DMS153 treated with DMSO at 0.1 percent for 48 hours (cell line): Measurements from ENCODE around the gene TAB3.
"Not testable (repeated sequence)": the region's sequence is repeated elsewhere in the genome, so short reads cannot be mapped to it uniquely, and the experiment has no call there.

Source experiments
- DNase-seq: peaks from one replicate; lab custom pipeline; 2025; ENCODE audit not compliant: unreplicated experiment; lab: John Stamatoyannopoulos, UW

TAB3 gene

GRCh38 chrX:30822068-30822681 lies 66.9 kb downstream of the TAB3 start:
- no peak for DNase-seq

GRCh38 chrX:30821116-30821515 lies 67.9 kb downstream of the TAB3 start:
- DNase-seq: no peak

DNA sequence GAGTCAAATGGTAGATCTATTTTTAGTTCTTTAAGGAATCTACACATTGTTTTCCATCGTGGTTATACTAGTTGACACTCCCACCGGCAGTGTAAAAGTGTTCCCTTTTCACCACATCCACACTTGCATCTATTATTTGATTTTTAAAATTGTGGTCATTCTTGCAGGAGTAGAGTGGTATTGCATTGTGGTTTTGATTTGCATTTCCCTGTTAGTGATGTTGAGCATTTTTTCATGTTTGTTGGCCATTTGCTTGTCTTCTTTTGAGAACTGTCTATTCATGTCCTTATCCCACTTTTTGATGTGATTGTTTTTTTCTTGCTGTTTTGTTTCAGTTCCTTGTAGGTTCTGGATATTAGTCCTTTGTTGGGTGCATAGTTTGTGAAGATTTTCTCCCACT lies 70.0 kb downstream of the TAB3 start:
- no peak for DNase-seq

DNA sequence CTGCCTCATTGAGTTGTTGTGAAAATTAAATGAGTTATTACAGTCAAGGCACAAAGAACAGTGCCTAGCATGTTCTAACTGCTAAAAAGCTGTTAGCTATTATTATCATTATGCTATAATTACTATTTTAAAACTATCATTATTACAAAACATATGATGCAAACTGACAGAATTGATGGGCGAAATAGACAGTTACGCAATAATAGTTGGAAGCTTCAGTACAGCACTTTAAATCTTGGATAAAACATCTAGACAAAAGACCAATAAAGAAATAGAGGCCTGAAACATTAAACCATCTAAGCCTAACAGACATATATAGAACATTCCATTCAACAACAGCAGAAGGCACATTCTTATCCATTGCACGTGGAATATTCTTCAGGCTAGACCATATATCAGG lies 73.0 kb downstream of the TAB3 start:
- no peak for DNase-seq

GRCh38 chrX:30814978-30815377 lies 74.1 kb downstream of the TAB3 start:
- DNase-seq: no peak

- DNase-seq: no peak
These were observed 76.7 kb downstream of the TAB3 start for GRCh38 chrX:30812326-30812725.

DNA sequence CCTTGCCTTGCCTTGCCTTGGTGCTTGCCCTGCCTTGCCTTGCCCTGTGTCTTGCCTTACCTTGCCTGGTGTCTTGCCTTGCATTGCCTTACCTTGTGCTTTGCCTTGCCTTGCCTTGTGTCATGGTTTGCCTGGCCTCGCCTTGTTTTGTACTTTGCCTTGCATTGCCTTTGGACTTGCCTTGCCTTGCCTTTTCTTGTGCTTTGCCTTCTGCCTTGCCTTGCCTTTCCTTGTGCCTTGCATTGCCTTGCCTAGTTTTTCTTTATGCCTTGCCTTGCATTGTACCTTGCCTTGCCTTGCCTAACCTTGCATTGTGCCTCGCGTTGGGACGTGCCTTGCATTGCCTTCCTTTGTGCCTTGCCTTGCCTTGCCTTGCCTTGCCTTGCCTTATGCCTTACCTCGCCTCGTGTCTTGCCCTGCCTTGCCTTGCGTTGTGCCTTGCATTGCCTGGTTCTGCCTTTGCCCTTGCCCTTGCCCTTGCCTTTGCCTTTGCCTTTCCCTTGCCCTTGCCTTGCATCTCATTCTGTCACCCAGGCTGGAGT lies 82.8 kb downstream of the TAB3 start:
- DNase-seq: no peak

GRCh38 chrX:30804462-30804861 lies 84.6 kb downstream of the TAB3 start:
- no peak for DNase-seq

DNA sequence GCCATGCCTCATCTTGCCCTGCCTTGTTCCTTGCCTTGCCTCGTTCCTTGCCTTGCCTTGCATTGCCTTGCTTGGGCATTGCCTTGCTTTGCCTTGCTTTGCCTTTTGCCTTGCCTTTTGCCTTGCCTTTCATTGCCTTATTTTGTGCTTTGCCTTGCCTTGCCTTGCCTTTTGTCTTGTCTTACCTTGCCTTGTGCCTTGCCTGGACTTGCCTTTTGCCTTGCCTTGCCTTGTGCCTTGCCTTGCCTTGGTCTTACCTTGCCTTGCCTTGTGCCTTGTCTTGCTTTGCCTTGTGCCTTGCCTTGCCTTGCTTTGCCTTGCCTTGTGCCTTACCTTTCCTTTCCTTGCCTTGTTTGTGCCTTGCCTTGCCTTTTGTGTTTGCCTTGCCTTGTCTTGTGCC lies 88.2 kb downstream of the TAB3 start:
- DNase-seq: no peak

DNA sequence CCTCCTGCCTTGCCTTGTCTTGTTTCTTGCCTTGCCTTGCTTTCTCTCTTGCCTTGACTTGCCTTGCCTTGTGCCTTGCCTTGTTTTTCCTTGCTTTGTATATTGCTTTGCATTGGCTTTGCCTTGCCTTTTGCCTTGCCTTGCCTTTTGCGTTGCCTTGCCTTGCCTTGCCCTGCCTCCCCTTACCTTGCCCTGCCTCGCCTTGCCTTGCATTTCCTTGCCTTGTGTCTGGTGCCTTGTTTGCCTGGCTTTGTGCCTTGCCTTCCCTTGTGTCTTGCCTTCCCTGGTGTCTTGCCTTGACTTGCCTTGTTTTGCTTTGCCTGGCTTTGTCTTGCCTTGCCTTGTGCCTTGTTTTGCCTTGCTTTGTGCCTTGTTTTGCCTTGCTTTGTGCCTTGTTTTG lies 89.7 kb downstream of the TAB3 start:
- no peak for DNase-seq

DNA sequence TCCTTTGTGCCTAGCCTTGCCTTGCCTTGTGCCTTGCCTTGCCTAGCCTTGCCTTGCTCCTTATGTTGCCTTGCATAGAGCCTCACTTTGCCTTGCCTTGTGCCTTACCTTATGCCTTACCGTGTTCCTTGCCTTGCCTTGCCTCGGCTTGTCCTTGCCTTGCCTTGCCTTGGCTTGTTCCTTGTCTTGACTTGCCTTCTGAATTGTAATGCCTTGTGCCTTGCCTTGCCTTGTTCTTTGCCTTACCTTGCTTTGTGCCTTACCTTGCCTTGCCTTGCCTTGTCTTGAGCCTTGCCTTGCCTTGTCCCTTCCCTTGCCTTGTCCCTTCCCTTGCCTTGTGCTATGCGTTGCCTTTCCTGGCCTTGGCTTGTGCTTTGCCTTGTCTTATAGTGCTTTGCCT lies 90.2 kb downstream of the TAB3 start:
- DNase-seq: no peak

DNA sequence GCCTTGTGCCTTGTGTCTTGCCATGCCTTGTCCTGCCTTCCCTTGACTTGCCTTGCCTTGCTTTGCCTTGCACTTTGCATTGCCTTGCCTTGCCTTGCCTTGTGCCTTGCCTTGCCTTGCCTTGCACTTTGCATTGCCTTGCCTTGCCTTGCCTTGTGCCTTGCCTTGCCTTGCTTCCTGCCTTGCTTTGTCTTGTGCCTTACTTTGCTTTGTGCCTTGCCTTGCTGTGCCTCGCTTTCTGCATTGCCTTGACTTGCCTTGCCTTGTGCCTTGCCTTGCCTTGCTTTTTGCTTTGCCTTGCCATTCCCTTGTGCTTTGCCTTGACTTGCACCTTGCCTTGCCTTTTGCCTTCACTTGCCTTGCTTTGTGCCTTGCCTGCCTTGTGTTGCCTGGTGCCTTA lies 91.8 kb downstream of the TAB3 start:
- not testable (repeated sequence) for DNase-seq

- DNase-seq: no peak
These were observed 92.8 kb downstream of the TAB3 start for GRCh38 chrX:30795981-30796958.

- no peak for DNase-seq
These were observed 94.6 kb downstream of the TAB3 start for GRCh38 chrX:30794497-30794896.

DNA sequence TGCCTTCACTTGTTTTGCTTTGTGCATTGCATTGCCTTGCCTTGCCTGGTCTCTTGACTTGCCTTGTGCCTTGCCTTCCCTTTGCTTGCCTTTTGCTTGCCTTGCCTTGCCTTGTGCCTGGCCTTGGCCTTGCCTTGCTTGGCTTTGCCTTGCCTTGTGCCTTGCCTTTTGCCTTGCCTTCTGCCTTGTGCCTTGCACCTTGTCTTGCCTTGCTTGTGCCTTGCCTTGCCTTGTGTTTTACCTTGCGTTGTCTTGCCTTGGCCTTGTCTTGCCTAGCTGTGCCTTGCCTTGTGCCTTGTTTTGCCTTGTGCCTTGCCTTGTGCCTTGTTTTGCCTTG lies 95.3 kb downstream of the TAB3 start:
- no peak for DNase-seq

GRCh38 chrX:30793075-30793766 lies 95.8 kb downstream of the TAB3 start:
- DNase-seq: no peak

GRCh38 chrX:30791296-30792278 lies 97.5 kb downstream of the TAB3 start:
- DNase-seq: no peak

DNA sequence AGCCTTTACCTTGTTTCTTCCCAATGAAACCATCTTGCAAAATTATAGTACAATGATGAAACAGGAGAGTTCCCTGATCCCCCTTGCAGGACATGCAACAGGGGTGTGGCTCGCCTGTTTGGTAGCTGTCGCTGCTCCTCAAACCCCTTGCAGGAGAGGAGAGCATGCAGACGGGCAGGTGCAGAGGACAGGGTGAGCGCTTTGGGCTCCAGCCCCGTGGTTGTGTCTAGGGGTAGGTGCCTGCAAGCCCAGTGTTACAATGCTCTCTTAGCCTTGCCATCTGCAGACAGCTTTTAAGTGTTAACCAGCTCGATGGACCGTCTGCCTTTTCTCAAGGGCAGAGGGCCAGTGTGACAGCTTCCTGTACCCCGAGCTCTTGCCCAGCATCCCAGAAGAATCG lies 102.0 kb downstream of the TAB3 start:
- no peak for DNase-seq

- no peak for DNase-seq
These were observed 102.7 kb downstream of the TAB3 start for GRCh38 chrX:30786374-30786773.

- DNase-seq: no peak
These were observed 107.2 kb downstream of the TAB3 start for GRCh38 chrX:30781711-30782444.
